NOMO-1 treated with DMSO at 0.1 percent for 48 hours (cell line): Measurements from ENCODE around the gene RNF38.
"Not testable (repeated sequence)": the region's sequence is repeated elsewhere in the genome, so short reads cannot be mapped to it uniquely, and the experiment has no call there.

ENCODE experiments used
- DNase-seq: peaks from one replicate; lab custom pipeline; 2025; ENCODE audit not compliant: unreplicated experiment; lab: John Stamatoyannopoulos, UW

Gene RNF38

DNA sequence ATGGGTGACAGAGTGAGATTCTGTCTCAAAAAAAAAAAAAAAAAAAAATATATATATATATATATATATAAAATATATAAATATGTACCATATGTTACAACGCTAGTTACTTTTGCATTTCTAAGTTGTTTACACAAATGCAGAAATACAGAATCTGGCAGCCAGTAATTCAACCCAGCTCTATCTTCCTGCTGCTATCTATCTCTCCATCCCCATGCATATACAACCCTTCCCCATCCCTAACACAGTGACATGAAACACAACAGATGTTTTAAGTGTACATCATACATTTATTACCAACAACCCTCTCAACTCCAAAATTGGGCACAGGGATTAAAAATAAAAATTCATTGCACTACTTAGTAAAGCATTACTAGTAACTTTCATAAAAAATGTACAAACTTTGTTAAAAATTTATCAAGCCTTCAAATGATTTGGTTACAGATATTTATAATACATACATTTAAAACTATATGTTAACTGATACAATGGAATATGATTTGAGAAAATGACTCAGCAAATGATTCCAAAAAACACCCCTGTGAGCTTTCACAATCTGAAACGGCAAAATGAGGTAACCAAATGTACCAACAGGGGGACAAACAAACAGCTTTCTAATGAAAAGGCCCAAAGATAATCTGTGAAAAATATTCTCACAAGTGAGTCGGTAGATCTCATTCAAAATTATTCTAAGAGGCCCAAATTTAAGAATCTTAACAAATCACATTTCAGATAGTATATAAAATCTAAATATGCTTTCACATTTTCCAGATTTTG is 63.8 kb downstream of the RNF38 start:
- no peak for DNase-seq

DNA sequence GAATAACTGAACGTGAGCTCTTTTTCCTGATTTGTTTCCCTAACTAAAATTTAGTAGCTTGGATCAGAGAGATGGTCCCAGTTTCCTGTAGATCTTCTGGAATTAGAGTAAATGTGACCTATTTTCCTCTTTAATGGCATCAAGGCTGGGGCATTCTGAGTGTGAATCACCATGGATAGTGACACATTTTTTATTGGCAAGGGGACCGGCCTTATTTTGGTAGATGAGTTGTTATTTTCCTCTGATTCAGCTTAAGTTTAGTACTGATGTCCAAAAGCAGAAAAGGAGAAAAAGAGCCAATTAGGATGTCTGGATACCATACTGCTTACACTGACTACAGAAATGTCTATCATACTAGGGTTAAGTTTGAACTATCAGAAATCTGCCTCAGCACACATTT is 68.1 kb downstream of the RNF38 start:
- DNase-seq: no peak

DNA sequence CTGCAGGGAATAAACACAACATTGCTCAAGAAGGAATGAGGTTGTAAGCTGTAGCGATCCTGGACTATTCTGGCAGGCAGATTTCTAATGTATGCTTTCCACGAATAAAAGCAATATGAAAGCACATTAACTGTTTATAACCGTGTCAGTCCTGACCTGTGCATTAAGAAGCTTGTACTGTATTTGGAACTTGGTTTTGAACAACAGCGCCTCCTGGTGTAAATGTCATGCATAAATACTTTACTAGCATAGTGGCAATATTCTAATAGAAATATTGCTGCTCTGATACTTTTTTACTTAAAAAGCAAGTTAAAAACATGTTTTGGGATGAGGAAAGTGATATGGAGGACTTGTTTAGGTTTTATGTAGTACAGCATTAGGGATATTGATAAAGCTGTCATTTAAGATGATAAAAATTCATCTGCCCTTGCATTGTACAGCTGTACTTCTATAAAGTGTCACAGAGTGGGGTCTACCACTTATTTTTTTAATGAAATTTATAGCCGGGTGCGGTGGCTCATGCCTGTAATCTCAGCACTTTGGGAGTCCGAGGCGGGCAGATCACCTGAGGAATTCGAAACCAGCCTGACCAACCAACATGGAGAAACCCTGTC is 71.2 kb downstream of the RNF38 start:
- DNase-seq: peak; percentile 5

- peak; percentile 1 for DNase-seq
These were observed 74.8 kb downstream of the RNF38 start for GRCh38 chr9:36325081-36325828.

GRCh38 chr9:36323926-36324325 is 76.1 kb downstream of the RNF38 start:
- DNase-seq: no peak

GRCh38 chr9:36322462-36322861 is 77.6 kb downstream of the RNF38 start:
- no peak for DNase-seq

- not testable (repeated sequence) for DNase-seq
These were observed 78.2 kb downstream of the RNF38 start for GRCh38 chr9:36321903-36322302.

GRCh38 chr9:36320466-36320865 is 79.6 kb downstream of the RNF38 start:
- no peak for DNase-seq

DNA sequence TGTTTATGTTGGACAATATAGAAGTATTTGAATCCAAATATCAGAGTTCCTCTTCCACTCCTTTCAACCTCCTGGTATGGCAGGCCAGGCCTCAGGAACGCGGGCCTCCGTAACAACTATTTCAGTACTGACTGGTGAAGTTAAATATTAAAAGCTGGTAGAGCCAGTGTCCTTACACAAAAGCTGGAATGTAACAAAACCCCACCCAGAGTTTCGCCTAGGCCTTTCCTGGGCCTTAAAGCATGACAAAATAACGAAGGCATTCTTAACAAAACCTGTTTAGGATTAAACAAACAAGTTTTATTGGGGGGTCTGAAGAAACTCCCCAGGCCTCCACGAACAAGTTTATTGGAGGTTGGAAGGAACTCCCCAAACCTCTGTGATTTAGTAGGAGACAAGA is 80.3 kb downstream of the RNF38 start:
- DNase-seq: no peak

- no peak for DNase-seq
These were observed 80.9 kb downstream of the RNF38 start for GRCh38 chr9:36319183-36319582.

GRCh38 chr9:36318212-36318802 is 81.8 kb downstream of the RNF38 start:
- DNase-seq: no peak

DNA sequence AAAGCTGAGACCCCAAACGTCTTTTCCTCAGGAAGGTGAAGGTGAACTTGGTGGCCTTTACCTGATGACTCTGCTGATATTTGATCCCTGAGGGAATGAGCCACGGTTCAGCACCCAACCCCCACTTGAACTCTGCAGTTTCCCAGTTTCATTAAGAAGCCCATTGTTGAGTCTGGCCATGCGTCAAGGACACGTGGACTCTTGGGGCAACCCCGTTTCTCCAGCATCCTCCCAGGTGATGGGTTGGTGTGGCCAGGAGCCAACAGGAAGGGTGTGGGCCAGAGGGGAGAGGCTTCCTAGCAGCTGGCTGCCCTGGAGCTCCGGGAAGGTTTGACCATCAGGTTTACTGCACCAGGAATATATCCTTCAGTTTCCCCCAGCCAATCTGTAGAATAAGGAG is 82.3 kb downstream of the RNF38 start:
- DNase-seq: no peak

DNA sequence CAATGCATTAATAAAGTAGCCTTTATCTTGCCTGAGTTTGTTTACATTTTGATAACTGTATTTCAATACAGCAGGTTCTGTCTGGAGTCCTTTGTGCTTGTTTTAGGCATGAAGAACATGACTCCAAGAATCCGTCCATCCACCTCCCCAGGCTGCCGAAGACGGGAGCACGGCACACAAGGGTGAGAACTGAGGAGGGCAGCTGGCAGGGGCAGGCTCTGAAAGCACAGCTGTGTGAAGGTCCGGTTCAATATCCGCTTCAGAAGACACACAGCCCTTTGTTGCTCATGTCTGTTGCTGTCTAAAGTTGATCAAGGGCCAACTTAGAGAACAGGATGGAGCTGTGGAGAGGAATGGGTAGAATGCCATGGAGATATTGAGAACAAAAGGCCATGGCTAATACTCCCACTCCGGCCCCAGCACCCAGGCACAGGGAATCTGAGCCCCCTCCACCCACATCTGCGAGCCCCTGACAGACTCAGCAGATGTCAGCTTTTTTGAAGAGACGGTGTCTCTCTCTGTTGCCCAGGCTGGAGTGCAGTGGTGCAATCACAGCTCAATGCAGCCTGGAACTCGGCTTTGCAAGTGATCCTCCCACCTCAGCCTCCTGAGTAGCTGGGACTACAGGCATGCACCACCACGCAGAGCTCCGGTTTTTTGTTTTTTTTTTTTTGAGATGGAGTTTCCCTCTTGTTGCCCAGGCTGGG is 83.3 kb downstream of the RNF38 start:
- no peak for DNase-seq

DNA sequence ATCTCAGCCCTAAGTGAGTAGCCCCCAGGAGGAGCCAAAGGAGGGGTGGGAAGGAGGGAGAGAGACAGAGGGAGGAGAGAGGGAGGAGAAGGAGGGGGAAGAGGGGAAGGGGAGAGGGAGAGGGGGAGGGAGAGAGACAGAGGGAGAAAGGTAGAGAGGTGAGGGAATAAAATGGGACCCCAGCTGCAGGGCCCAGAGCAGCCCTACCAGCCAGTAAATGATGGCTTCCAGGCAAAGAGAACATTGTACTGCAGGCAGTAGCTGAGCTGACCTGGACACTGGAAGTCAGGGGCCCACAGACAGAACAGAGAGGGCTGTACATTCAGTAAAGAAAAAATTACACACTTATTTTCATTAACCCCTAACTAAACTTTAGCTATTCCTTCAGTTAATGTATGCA is 84.0 kb downstream of the RNF38 start:
- DNase-seq: no peak

GRCh38 chr9:36315283-36315682 is 84.8 kb downstream of the RNF38 start:
- no peak for DNase-seq

DNA sequence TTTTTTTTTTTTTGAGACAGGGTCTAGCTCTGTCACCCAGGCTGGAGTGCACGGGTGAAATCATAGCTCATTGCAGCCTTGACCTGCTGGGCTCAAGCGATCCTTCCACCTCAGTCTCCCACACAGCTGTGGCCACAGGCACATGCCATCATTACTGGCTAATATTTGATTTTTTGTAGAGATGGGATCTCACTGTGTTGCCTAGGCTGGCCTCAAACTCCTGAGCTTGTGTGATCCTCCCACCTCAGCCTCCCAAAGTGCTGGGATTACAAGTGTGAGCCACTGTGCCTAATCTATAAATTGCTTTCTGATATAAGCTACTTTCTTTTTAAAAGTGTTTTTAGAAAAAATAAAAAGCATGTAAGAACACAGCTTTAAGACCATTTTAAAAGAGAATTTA is 85.3 kb downstream of the RNF38 start:
- DNase-seq: no peak

DNA sequence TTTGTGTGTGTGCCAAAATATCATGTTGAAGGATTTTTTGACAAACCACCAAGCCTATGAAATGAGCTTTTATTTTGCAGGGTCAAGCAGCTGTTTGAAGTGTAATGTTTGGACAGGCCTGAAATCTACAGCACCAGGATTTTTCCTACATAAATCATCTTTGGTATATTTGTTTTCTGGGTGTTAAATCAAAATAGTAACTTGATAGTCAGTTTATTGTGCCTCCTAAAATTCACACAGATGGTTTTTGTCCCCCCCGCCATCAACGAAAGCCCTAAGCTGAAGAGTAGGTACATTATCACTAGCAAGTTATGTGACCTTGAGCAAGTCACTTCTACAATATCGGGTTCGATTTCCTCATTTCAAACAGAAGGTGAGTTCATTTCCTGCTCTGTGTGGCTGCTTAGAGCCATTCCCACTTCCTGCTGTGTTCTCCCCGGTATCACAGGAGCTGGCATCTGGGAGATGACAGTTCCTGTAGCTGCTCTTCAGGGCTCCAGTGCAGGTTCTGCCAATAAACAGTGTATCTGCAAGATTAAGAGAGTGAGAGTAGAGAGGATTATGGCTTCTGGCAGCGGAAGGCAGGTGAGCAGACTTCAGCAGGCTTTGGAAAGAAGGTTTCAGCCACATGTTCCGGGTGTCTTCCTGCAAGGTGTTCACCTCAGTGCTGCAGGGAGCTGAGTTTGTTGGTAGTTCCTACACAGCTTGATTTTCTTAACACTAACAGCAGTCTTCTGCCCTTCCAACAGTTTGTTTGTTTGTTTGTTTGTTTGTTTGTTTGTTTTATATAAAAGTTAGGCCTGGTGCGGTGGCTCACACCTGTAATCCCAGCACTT is 93.4 kb downstream of the RNF38 start:
- DNase-seq: no peak

- not testable (repeated sequence) for DNase-seq
These were observed 95.7 kb downstream of the RNF38 start for GRCh38 chr9:36304366-36304765.

DNA sequence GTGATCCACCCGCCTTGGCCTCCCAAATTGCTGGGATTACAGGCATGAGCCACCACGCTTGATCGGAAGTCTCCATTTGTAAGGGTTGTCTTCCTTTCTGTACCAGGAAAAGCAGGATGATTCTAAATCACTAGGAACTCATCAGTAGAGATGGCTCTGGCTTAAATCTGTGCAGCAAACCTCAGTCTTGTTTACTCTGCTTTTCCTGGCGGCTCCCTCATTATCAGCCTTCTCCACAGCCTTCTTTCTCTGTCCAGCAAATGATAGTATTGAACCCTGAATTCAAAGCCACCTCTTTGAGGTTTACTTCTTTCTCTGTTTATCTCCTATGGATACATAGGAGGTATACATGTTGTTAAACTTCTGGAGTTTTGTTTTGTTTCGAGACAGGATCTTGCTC is 98.8 kb downstream of the RNF38 start:
- no peak for DNase-seq

DNA sequence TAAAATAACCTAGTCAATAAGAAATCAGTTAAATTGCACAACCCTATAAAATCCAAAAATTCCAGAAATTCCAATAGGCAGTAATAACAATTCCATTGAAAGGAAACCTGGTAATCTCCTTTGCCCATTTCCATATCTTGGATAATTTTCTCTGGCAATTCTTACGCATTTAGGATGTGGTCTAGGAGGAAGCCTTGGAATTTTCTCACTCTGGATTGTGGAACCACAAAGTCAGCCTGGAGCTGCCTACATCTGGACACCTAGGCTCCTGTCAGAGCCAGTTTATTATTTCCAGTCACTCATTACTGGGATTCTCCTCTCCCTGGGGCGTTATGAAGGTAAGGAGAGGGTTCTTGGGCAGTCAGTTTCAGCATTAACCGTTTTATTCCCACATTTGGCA is 101.5 kb downstream of the RNF38 start:
- no peak for DNase-seq
